Activated naive CD8-positive, alpha-beta T cell (primary cell): ENCODE results near the gene VPS72.
A peak's percentile ranks its signal among the peaks of the same experiment; 100 is the strongest.
"Not testable (repeated sequence)": the region's sequence is repeated elsewhere in the genome, so short reads cannot be mapped to it uniquely, and the experiment has no call there.

Experiments
- H3K27ac Mint-ChIP-seq: one replicate; pipeline ENCODE4 v1.8.0; 2021; ENCODE audit warnings: mixed read lengths
- H3K27me3 Mint-ChIP-seq: one replicate; pipeline ENCODE4 v1.8.0; 2021; ENCODE audit warnings: mixed read lengths
- H3K36me3 Mint-ChIP-seq: one replicate; pipeline ENCODE4 v1.8.0; 2021; ENCODE audit warnings: mixed read lengths
- H3K4me1 Mint-ChIP-seq: one replicate; pipeline ENCODE4 v1.8.0; 2021; ENCODE audit warnings: low read depth, mixed read lengths
- H3K4me3 Mint-ChIP-seq: one replicate; pipeline ENCODE4 v1.8.0; 2021; ENCODE audit warnings: mild to moderate bottlenecking, mixed read lengths
- H3K9me3 Mint-ChIP-seq: one replicate; pipeline ENCODE4 v1.8.0; 2021; ENCODE audit warnings: low read depth, mixed read lengths

VPS72 gene

GRCh38 chr1:151196292-151196800 is 6.3 kb upstream of the VPS72 start:
- peak overlapping the region; percentile 61 for H3K4me3 Mint-ChIP-seq
- no peaks in the 10 kb centered on the region for H3K27me3 Mint-ChIP-seq
- no peaks in the 10 kb centered on the region for H3K36me3 Mint-ChIP-seq
- no peak overlapping the region for H3K27ac Mint-ChIP-seq
- no peaks in the 10 kb centered on the region for H3K9me3 Mint-ChIP-seq
- peaks cover 31% of the 10 kb centered on the region for H3K4me1 Mint-ChIP-seq

DNA sequence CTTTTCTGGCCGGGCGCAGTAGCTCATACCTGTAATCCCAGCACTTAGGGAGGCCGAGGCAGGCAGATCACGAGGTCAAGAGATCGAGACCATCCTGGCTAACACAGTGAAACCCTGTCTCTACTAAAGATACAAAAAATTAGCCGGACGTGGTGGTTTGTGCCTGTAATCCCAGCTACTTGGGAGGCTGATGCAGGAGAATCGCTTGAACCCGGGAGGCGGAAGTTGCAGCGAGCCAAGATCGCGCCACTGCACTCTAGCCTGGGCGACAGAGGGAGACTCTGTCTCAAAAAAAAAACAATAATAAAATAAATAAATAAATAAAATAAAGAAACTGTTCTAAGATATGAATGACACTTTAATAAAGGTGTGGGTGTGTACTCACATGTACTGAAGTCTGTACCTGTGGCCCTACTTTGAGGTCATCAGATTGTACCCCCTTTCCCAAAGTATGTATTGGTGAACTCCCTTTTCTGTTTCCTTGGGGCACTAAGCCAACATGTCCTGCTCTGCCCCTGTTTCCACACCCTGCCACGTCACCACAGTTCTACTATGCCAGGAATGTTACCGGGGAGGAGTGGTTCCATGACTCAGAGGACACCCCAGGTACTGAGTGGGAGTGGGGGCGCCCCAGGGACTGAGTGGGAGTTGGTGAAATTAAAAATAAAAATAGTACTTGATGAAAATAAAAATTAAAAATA is 5.0 kb upstream of the VPS72 start:
- H3K9me3 Mint-ChIP-seq, H3K36me3 Mint-ChIP-seq, H3K4me3 Mint-ChIP-seq, H3K27me3 Mint-ChIP-seq, H3K27ac Mint-ChIP-seq: not testable (repeated sequence)
- peaks cover 30% of the 10 kb centered on the region for H3K4me1 Mint-ChIP-seq

GRCh38 chr1:151193856-151194255 is 3.9 kb upstream of the VPS72 start:
- no peaks in the 10 kb centered on the region for H3K36me3 Mint-ChIP-seq
- H3K27me3 Mint-ChIP-seq, result no peaks in the 10 kb centered on the region
- no peaks in the 10 kb centered on the region for H3K9me3 Mint-ChIP-seq
- no peak overlapping the region for H3K4me3 Mint-ChIP-seq
- peaks cover 30% of the 10 kb centered on the region for H3K4me1 Mint-ChIP-seq
- no peak overlapping the region for H3K27ac Mint-ChIP-seq

DNA sequence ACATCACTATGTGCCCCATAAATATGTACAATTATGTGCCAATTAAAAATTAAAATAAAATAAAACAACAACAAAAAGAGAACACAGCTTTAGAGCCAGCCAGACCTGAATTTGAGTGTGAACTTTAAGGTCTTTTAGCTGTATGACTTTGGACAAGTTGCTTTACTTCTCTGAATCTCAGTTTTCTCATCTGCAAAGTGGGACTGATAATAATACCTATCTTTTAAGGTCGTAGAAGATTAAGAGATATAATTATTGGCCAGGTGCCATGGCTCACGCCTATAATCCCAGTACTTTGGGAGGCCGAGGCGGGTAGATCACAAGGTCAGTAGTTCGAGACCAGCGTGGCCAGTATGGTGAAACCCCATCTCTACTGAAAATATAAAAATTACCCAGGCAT is 3.3 kb upstream of the VPS72 start:
- Mint-ChIP-seq H3K27me3 (no peaks in the 10 kb centered on the region), H3K4me1 (peaks cover 32% of the 10 kb centered on the region), H3K27ac (no peak overlapping the region), H3K9me3 (no peaks in the 10 kb centered on the region), H3K4me3 (no peak overlapping the region), H3K36me3 (no peaks in the 10 kb centered on the region)

GRCh38 chr1:151192047-151192446 is 2.0 kb upstream of the VPS72 start:
- H3K4me3 Mint-ChIP-seq, result no peak overlapping the region
- no peak overlapping the region for H3K27ac Mint-ChIP-seq
- no peaks in the 10 kb centered on the region for H3K9me3 Mint-ChIP-seq
- H3K27me3 Mint-ChIP-seq, result no peaks in the 10 kb centered on the region
- no peaks in the 10 kb centered on the region for H3K36me3 Mint-ChIP-seq
- peaks cover 30% of the 10 kb centered on the region for H3K4me1 Mint-ChIP-seq

- not testable (repeated sequence) for H3K9me3 Mint-ChIP-seq, H3K27me3 Mint-ChIP-seq, H3K36me3 Mint-ChIP-seq
- Mint-ChIP-seq H3K4me1 (peaks cover 31% of the 10 kb centered on the region), H3K4me3 (peak overlapping the region; percentile 98), H3K27ac (peak overlapping the region; percentile 46)
Measured at GRCh38 chr1:151188667-151189066, 1.3 kb downstream of the VPS72 start.

DNA sequence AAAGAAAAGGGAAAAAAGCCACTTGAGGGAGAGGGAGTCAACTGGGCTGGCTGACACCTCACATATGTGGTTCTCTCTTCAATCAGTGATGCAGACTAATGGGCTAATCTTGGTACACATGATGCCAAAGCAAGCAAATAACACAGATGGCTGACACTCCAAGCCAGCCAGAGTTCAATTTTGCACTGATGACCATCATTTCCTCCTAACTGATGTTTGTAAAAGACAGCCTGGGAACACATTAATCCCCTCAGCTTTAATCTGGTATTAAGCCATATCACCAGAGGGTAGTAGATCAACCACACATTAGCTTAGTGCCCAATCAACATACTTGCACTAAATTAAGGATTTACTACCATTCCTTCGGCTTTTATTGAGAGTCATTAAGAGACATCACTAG is 2.8 kb downstream of the VPS72 start:
- H3K36me3 Mint-ChIP-seq, result peaks cover 5% of the 10 kb centered on the region
- no peaks in the 10 kb centered on the region for H3K27me3 Mint-ChIP-seq
- no peaks in the 10 kb centered on the region for H3K9me3 Mint-ChIP-seq
- no peak overlapping the region for H3K4me3 Mint-ChIP-seq
- H3K27ac Mint-ChIP-seq, result no peak overlapping the region
- peaks cover 31% of the 10 kb centered on the region for H3K4me1 Mint-ChIP-seq

DNA sequence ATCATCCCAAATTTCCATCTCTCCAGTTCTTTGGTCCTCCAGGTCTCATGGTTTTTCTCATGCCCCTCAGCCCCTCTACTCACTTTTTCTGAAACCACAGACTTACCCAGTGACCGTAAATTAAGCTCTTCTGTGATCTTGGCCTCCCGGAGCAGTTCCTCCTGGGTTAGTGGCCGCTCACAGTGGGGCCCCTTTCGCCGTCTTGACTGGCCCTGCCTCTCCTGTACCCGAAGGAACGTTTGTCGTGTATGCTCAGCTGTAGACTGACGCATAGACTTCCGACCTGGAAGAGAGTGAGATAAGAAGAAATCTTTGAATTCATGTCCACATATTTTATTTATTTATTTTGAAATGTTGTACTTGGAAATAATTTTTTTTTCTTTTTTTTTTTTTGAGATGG is 5.8 kb downstream of the VPS72 start:
- Mint-ChIP-seq H3K4me1 (peaks cover 18% of the 10 kb centered on the region), H3K27ac (no peak overlapping the region), H3K9me3 (no peaks in the 10 kb centered on the region), H3K36me3 (peaks cover 12% of the 10 kb centered on the region), H3K27me3 (no peaks in the 10 kb centered on the region), H3K4me3 (no peak overlapping the region)

GRCh38 chr1:151176514-151177045 is 13.4 kb downstream of the VPS72 start:
- no peak overlapping the region for H3K4me3 Mint-ChIP-seq
- no peak overlapping the region for H3K27ac Mint-ChIP-seq
- no peaks in the 10 kb centered on the region for H3K9me3 Mint-ChIP-seq
- no peaks in the 10 kb centered on the region for H3K27me3 Mint-ChIP-seq
- no peaks in the 10 kb centered on the region for H3K4me1 Mint-ChIP-seq
- H3K36me3 Mint-ChIP-seq, result peaks cover 6% of the 10 kb centered on the region

DNA sequence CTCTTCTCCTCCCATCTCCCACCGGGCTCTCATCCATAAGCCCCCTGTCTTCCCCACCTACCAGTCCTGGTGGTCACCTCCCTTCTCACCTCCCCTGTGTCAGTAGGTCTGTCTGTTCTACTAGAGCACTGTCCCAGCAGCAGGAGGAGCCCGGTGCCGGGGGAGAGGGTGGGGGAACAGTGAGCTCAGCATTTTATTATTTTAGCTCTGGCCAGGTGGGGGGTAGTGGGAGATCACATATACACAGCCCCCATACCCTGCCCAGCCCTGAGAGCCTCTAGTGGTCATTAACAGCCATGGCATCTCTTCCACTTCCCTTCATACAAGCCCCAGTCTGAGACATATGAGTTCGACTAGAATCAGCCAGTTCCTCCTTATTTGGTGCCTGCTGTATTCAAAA is 14.1 kb downstream of the VPS72 start, which contains the start of gene TMOD4:
TMOD4 (minus strand) TSS at position 119 of the 400 bp plus-strand sequence. CDS start 1,106 bp downstream, outside the sequence.
- peaks cover 3% of the 10 kb centered on the region for H3K36me3 Mint-ChIP-seq
- H3K27ac Mint-ChIP-seq, result peak within 1 kb of the TSS; percentile 46
- no peaks in the 10 kb centered on the region for H3K9me3 Mint-ChIP-seq
- no peaks in the 10 kb centered on the region for H3K27me3 Mint-ChIP-seq
- H3K4me1 Mint-ChIP-seq, result no peaks in the 10 kb centered on the region
- no peak within 1 kb of the TSS for H3K4me3 Mint-ChIP-seq

DNA sequence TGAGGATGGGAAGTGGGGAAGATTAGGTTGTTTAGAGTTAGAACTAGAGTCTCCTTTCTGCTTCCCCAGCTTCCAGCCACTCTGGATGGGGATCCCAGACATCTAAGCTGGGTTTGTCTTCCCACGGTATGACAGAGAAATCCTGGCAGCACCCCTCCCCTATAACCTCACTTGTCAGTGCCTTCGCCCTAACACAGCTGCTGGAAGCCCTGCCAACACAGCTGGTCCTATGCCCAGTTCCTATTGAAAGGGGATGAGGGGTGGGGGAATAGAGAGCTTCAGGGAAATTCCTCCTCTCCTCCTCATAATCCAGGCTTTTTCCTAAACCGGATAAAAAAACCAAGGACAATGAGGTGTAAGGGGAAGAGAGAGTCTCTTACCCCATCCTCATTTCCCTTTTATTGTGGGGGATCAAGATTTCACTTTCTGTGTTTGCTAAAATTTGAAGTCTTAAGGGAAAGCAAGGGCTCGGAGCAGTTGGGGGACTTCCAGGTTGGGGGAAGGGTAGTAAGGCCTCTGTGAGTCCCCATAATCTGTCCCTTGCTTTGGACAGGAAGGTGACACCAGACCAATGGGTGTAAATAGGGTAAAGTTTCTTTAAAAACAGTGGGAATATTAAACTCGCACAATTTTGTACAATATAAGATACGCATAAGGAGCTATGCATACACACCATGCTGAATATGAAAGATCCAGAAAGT is 14.8 kb downstream of the VPS72 start:
- H3K4me3 Mint-ChIP-seq, result no peak overlapping the region
- no peaks in the 10 kb centered on the region for H3K4me1 Mint-ChIP-seq
- H3K27me3 Mint-ChIP-seq, result no peaks in the 10 kb centered on the region
- no peaks in the 10 kb centered on the region for H3K9me3 Mint-ChIP-seq
- H3K27ac Mint-ChIP-seq, result peak overlapping the region; percentile 46
- no peaks in the 10 kb centered on the region for H3K36me3 Mint-ChIP-seq

DNA sequence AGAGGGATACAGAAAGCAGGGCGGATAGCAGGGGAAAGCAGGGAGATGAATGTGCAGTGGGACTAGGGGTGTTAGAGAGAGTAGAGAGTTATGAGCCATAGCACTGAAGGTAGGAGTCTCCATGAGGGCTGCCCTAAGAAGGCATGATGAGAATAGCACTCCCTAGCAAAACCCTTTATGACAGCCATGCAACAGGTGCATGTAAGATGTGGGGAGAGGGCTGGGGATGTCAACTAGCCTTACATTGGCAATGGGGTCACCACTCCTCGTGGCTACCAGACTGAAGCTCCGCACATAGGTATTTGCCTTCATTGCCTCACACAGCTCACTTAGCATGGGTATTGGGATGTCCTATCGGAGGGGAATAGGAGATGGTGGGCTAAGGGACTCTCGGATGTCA is 18.8 kb downstream of the VPS72 start:
- H3K9me3 Mint-ChIP-seq, result no peaks in the 10 kb centered on the region
- no peaks in the 10 kb centered on the region for H3K36me3 Mint-ChIP-seq
- no peak overlapping the region for H3K4me3 Mint-ChIP-seq
- H3K27ac Mint-ChIP-seq, result peak overlapping the region; percentile 51
- peaks cover 13% of the 10 kb centered on the region for H3K4me1 Mint-ChIP-seq
- H3K27me3 Mint-ChIP-seq, result no peaks in the 10 kb centered on the region

DNA sequence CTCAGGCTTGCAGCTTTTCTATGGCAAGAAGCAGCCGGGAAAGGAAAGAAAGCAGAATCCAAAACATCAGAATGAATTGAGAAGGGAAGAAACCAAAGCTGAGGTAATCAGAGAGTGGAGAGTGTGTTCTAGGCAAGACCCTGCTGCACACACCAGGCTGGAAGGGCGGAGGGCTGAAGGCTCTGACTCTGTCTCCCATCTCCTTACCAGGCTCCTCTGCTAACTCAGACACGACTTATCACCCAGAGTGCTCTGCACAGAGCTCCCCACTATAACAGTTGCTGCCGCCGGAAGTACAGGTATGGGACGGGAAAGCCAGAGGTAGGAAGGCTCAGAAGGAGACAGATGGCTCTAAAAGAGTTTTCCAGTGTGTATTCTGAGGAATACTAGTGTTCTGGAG is 22.9 kb downstream of the VPS72 start:
- Mint-ChIP-seq H3K36me3 (no peaks in the 10 kb centered on the region), H3K4me3 (peak overlapping the region; percentile 92), H3K4me1 (peaks cover 37% of the 10 kb centered on the region), H3K27me3 (no peaks in the 10 kb centered on the region), H3K9me3 (no peaks in the 10 kb centered on the region), H3K27ac (peak overlapping the region; percentile 64)

DNA sequence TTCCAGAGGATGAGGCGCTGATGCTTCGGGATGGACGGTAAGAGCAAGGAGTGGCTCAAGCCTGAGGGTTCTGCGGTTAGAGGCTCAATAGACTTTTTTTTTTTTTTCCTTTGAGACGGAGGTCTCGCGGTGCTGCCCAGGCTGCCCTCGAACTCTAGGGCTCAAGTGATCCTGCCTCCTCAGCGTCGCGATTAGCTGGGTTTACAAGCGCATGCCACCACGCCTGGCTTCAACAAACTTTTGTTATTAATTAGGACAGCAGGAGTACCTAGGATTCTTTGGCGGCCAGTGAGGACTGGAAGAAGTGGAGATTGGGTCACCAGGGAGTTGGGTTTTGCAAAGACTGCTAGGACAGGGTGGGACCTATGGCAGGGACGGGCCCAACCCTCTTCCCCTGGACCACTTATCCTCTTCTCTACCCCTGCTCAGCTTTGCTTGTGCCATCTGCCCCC is 23.5 kb downstream of the VPS72 start:
- Mint-ChIP-seq H3K27ac (peak overlapping the region; percentile 96), H3K4me1 (peaks cover 43% of the 10 kb centered on the region), H3K9me3 (no peaks in the 10 kb centered on the region), H3K4me3 (peak overlapping the region; percentile 92), H3K27me3 (no peaks in the 10 kb centered on the region), H3K36me3 (peaks cover 4% of the 10 kb centered on the region)

DNA sequence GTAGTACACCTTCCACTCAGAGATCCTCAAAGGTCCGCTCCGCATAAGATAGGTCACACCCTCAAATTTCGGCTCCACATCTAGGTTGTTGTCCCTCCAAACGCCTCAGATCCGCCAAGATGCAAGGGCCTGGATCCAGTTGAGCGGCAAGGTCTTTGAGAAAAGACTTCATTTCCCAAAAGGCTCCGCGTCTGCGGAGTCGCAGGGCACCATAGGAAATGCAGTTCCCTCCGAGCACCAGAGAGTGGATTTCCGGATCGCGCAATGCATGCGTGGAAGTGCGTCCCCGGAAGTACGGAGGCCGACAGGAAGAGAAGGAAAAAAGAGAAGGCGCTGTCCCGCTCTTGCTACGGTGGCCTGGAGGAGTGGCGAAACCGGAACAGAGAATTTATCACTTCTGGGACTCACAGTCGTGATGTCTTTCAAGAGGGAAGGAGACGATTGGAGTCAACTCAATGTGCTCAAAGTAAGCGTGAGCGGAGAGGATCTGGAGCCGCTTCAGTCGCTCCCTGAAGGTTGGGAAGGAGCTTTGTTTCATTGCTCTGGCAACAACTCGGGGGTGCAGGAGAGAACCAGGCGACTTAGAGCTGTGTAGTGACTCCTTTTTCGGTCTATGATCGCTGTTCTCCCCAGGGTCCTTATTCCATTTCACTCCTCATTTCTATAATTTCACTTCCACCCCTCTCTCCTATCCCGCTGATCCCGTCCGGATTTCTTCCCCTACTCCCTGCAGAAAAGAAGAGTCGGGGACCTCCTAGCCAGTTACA is 24.1 kb downstream of the VPS72 start, which contains the start of the genes LYSMD1 and SCNM1:
LYSMD1 (minus strand) TSS at position 165 of the 767 bp plus-strand sequence. CDS start 644 bp downstream, outside the sequence.
SCNM1 (plus strand) TSS at position 407 of the 767 bp plus-strand sequence; CDS start at position 416, 9 bp downstream.
- no peaks in the 10 kb centered on the region for H3K9me3 Mint-ChIP-seq
- H3K27ac Mint-ChIP-seq, result peak within 1 kb of the TSS; percentile 96
- peaks cover 45% of the 10 kb centered on the region for H3K4me1 Mint-ChIP-seq
- H3K27me3 Mint-ChIP-seq, result no peaks in the 10 kb centered on the region
- H3K4me3 Mint-ChIP-seq, result peak within 1 kb of the TSS; percentile 92
- peaks cover 6% of the 10 kb centered on the region for H3K36me3 Mint-ChIP-seq
